Ecto neural progenitor cell (in vitro differentiated cells): ENCODE measurements around the gene UPF2.
"Not testable (repeated sequence)": the region's sequence is repeated elsewhere in the genome, so short reads cannot be mapped to it uniquely, and the experiment has no call there.

Experiments used
- DNase-seq: peaks from one replicate; pipeline ENCODE4 v3.0.0-alpha.2; 2018; ENCODE audit warnings: low spot score

The UPF2 gene

DNA sequence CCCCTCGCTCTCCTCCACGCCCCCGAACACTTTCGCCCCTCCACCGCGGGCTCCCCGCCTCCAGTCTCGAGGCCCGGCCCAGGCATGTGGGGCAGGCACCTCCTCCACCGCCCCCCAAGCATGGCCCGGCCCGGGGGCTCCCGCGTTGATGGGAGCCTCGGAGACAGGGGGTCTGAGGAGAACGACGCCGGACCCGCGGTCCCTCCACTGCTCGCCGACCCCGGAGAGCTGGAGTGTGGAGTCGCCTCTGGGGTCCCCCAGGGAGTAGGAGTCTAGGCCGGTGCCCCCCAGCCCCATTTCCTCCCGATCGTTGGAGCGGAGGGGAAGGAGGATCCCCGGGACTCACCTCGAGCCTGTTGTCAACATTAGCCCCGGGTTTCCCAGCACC, 206 bp downstream of the UPF2 start:
- no peak for DNase-seq

DNA sequence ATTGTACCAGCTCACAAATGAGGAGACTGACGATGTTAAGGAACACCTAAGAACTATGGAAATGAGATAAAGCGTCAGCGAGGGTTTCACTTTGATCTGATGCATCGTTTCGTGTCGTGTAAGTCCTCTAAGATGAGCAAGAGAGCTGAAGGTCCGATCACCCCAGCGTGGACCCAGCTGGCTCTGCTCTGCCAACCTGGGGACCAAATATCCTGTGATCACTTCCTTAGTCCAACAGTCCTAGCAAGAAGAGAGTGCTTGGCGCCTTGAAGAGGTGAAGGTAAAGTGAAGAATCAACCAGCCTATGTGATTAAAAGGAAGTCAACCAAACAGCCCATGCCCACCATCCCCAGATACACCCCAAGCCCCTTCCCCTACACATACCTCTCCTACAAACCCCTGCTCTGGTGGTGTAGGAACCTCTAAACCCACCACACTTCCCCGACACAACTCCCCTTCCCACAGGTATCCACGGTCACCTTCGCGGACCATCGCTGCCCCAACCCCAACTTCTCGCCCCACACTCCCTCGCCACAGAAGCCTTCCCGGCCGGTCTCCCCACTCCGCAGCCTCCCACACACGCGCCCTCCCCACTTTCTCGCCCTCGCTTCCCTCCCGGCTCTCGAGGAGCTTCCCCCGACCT, 722 bp downstream of the UPF2 start:
- DNase-seq, result peak; percentile 48

DNA sequence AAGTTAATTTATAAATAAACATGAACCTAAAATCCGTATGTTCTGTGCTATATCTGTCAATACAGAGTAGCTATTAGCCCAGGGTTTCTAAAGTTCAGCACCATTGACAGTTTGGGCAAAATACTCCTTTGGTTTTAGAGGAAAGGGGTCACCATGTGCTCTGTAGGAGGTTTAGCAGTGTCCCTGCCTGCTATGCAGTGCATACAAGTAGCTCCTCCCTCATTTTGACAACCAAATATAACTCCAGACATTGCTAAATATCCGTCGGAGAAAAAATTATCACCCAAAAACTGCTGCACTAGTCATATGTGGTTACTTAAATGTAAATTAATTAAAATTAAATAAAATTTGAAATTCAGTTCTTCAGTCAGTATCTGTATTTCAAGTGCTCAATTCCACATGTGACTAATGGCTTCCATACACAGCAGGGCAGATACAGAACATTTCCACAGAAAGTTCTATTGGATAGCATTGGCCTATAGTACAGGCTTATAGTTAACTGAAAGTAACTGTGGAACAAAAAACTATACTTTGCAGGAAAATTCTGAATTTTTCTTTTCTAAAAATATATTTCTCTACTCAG, 6.4 kb downstream of the UPF2 start:
- no peak for DNase-seq

DNA sequence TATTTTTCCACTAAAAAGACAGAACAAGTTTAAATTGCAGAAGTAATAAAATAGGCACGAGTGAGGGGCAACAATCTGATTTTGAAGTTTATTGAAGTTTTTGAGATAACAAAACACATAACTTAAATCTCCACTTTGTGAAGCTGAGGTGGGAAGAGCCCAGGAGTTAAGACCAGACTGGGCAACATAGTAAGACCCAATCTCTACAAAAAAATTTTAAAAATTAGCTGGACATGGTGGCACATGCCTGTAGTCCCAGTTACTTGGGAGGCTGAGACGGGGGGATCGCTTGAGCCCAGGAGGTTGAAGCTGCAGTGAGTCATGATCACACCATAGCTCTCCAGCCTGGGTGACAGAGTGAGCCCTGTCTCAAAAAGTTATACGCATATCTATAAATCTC, 11.2 kb downstream of the UPF2 start:
- DNase-seq, result no peak

DNA sequence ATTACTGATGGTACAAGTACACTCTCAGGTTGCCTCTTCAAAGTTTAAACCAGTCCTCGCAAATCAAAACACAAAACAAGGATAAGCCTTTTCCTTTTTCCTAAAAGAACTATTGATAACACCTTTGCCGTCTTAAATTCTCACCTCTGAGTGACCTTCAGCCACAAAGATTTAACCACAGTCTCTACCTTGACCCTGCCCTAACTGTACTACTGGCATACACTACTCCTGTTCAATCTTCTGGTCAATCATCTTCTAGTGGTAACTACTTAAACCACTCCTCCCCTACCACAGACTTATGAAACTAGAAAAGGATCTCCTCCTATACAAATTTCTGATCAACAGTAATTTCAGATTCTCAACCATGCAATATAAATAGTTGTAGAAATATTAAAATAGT, 15.1 kb downstream of the UPF2 start:
- DNase-seq, result no peak

DNA sequence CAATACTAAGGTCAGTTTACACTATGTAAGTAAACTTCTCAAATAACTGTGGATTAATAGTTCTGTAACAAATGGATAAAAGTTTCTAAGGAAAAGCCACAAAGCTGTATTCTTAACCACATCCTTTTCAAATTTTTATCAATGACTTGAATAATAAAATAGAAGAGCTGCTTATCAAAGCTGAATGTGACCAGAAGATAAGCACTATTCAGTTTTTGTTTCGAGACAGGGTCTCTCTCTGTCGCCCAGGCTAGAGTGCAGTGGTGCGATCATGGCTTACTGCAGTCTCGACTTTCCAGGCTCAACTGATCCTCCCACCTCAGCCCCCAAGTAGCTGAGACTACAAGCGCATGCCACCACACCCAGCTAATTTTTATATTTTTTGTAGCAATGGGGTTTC, 17.0 kb downstream of the UPF2 start:
- DNase-seq, result no peak

DNA sequence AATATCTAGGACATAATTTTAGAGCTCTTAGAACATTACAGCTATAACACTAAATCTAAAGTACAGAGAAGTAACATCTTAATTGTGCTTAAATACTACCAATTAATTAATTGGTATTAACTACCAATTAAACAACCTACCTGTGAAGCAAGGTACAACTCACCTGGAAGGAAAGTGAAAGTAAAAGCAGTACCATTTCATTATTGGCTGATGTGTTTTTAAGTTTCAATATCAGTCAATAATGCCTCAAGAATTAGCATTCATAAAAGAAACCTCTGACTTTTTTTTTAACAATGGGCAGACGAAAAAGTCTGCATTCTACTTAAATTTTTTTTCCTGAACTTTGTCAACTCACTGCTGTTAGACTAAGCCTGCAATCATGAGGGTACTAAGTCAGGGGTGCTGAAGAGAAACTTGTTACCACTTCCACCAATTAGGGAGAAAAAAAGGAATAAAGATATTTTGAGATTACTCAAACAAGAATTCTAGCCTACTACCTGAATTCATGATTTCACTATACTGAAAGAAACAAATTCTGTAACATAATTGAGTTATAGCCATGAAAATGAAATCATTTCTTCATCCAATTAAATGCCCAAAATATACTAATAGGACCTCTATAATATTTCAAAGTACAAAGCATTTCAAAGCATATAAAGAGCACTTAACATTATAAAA, 19.9 kb downstream of the UPF2 start:
- no peak for DNase-seq

DNA sequence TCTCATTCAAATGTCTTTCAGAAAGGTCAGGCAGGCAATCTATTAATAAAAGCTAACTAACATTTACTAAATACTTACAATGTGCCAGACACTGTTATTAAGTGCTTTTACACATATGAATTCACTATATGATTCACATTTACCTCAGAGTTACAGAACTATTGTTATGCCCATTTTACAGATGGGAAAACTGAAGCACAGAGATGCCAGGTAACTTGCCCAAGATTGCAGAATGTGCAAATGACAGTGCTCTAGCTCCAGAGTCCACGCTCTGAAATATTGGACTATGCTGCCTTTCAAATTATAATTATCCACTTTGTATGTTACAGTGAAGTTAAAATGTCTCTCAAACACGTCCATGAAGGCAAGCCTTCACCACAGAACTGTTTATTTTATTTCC, 22.0 kb downstream of the UPF2 start:
- no peak for DNase-seq

DNA sequence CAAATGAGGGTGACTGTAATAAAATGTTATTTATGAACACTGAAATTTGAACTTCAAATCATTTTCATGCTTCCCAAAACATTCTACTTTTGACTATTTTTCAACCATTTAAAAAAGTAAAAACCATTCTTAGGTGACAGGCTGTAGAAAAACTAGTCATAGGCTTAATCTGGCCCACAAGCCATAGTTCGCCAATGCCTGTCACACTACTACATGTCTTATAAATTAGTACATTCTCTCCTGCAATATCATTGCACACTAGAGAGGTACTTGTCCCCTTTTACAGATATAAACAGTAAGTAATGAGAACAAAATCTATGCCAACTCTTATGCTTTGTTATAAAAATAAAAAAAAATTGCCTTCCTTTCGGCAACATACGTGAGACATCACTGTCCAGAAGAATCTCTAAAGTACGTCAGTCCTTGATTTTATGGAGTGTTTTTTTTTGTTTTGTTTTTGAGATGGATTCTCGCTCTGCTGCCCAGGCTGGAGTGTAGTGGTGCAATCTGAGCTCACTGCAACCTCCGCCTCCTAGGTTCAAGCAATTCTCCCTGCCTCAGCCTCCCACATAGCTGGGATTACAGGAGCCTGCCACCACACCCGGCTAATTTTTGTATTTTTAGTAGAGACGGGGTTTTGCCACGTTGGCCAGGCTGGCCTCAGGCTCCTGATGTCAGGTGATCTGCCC, 23.2 kb downstream of the UPF2 start:
- DNase-seq, result no peak

DNA sequence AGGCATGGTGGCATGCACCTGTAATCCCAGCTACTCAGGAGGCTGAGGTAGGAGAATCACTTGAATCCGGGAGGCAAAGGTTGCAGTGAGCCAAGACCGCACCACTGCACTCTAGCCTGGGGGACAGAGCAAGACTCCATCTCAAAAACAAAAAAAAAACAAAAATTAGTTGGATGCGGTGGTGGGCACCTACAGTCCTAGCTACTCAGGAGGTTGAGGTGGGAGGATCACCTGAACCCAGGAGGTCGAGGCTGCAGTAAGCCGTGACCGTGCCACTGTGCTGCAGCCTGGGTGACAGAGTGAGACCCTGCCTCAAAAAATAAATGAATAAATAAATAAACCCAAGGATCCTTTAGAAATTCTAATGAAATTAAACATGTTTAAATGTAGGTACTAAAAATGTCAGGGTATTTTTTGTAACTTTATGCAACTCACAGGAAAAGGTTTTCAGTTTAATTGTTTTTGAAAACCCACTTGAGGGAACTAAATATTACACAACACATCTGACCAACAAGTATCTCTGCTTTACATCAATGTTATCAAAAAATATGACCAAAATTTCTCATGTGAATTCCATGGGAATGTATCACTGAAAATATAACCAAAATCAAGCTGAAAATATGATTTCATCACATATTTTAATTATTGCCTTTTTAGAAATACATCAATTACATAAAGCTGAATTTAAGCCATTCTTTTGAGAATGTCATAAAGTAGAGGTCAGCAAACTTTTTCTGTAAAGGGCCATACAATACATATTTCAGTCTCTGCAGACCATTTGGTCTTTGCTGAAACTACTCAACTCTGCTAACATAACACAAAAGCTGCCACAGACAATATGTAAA, 23.9 kb downstream of the UPF2 start:
- DNase-seq, result no peak

DNA sequence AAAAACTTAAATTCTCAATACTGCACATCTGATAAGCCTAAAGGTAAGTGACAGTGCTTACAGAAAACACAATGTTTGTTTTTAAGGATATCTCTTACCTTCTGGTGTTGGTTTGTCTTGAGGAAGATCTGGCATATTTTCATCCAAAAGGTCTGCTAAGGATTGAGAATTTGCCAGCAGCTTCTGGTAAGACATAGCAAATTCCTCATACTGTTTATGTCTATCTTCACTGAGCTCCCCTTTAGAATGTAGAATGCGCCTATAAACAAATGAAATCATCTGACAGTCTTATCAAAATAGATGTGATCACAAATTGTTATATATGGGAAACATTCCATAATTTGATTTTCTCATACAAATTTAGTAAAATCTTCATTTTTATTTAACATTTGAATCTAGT, 28.7 kb downstream of the UPF2 start:
- no peak for DNase-seq

DNA sequence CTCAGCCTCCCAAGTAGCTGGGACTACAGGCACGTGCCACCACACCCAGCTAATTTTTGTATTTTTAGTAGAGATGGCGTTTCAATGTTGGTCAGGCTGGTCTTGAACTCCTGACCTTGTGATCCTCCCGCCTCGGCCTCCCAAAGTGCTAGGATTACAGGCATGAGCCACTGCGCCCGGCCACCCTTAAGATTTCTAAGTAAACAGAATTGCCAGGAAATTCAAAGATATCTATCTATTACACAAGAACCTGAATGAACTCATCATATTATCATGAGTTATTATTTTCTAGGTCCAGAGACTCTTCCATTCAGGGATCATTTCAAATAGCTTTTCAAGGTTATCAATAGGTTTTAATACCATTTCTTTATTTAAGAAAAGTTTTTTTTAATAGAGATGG, 29.2 kb downstream of the UPF2 start:
- DNase-seq, result not testable (repeated sequence)

DNA sequence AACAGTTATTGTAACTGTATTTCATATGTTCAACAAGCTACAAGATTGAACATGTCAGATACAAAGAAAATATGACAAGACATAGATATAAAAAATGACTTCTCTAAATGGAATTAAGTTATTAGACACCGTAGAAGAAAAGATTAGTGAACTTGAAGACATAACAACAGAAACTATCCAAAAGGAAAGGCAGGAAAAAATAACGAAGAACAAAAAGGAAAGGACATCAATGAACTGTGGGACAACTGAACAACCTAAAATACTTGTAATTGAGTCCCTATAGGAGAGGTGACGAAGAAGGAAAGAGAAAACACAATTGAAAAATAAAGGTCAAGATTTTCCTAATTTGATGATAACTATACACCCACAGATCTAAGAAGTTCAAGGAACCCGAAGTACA, 32.3 kb downstream of the UPF2 start:
- DNase-seq, result no peak

DNA sequence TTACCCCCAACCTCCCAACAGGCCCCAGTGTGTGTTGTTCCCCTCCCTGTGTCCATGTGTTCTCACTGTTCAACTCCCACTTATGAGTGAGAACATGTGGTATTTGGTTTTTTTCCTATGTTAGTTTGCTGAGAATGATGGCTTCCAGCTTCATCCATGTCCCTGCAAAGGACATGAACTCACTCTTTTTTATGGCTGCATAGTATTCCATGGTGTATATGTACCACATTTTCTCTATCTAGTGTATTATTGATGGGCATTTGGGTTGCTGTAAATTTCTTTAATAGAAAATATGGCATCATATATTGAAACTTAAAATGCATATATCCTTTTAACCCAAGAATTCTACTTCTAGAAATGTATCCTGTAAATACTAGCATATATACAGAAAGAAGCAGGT, 33.8 kb downstream of the UPF2 start:
- DNase-seq, result not testable (repeated sequence)

DNA sequence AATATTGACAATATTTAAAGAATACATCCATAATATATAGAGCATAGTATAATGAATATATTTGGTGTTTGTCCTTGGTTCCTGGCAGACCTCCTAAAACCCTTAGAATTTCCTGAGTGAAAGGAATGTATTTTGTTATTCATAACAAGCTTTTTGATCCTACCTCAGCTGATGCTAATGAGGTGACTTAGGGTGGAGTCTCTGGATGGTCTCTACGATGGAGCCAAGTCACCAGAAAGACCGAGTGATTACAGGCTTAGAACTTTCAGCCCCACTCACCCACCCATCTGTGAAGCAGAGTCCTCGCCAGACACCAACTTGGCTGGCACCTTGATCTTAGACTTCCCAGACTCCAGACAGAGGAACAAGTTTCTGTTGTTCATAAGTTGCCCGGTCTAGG, 35.9 kb downstream of the UPF2 start:
- DNase-seq, result no peak

DNA sequence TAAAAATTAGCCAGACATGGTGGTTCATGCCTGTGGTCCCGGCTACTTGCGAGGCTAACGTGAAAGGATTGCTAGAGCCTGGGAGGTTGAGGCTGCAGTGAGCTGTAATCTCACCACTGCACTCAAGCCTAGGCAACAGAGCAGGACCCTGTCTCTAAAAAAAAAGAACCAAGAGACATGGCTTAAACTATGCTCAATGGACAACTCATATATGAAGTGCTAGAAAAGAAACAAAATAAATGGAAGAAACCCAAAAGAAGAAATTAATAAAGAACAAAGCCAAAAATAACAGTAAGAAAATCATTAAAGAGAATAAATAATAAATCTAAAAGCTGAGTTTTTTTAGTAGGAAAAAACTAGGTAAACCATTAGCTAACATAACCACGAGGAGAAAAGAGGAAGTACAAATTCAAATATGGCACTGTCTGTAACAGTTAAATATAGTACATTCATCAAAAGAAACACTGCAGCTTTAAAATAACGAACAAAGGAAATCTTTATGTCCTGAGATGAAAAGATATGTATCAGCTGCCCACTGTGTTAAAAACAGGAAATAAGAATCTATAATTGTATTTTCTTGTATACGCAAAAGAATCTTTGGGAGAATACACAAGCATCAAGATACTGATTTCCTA, 48.7 kb downstream of the UPF2 start:
- no peak for DNase-seq

DNA sequence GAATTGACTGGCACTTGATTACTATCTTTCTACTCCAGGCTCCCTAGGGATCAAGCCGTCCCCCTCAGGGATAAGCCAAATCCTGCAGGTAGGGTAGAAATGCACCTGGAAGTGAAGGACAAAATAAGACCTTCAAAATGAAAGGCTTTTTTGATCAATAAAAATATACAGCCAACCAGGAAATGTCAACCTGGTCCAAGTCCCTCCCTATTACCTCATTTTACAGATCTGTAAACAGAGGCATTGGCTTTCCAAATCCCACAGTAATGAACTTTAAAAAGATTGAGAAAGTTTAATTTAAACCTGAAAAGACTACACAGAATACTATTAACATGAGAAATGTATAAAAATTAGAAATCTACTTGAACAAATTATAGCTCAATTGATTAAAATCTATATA, 53.7 kb downstream of the UPF2 start:
- no peak for DNase-seq

DNA sequence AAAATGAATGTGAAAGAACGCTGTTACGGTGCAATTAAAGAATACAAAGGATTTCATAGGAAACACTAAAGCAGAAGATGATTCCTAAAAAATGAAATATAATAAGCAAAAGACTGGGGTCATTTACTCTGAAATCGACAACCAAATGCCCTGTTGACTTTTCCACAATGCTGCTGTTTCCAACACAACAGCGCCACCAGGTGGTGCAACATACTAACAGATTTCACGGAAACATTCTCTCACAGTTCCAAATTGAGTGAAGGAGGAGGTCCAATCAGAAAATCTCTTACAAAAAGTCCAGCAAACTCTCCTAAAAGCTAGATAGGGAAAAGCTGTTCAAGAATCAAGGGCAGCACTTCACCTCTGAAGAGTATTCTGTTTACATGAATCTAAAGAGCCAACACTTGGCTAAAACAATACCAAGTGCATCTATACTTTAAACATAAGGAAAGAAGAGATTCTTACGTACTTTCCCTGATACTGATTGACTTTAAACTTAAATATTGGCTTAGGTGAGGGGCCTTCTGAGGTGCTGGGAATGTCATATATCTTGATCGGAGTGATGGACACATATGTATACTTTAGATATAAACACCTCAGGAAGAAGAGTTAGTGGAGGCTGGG, 55.9 kb downstream of the UPF2 start:
- peak; percentile 75 for DNase-seq

DNA sequence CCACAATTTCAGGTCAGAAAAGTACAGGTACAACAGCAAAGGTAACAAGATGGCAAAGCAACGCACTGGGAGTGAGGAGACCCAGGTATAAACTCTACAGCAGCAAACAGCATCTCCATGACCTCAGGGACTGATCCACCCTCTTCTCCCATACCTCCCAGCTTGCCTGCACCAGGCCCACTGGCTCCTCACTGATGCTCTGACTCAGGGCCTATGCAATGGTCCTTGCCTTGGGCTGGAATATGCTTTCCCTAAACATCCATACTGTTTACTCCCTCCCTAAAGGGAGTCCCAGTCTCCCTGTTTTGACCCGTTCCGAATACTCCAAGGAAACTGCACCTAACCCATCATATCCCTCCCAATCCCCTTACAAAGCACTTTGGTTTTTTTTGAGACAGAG, 60.4 kb downstream of the UPF2 start:
- DNase-seq, result no peak

DNA sequence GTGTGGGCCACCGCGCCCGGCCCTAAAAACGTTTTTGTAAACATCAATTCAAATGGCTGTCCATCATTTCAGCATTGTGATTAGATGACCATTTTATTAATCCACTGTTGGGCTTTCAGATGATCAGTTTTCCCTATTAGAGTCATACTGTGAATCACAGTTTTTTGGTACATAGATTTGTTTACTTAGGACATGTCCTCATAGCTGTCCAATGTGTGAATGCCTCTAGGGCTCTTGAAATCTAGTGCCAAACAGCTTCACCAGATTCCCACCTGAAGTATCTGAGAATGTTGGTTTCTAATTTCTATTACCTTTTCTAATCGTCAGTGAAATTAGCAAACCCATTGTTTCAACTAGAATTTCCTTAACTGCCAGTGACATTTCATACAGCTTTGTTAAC, 66.8 kb downstream of the UPF2 start:
- DNase-seq, result no peak

DNA sequence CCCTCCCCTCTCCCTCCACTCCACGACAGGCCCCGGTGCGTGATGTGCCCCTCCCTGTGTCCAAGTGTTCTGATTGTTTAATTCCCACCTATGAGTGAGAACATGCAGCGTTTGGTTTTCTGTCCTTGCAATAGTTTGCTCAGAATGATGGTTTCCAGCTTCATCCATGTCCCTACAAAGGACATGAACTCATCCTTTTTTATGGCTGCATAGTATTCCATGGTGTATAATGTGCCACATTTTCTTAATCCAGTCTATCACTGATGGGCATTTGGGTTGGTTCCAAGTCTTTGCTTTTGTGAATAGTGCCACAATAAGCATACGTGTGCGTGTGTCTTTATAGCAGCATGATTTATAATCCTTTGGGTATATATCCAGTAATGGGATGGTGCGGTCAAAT, 70.1 kb downstream of the UPF2 start:
- not testable (repeated sequence) for DNase-seq
